Progenitor cell of endocrine pancreas (in vitro differentiated cells): ENCODE results near the gene GRID2IP. TPM values are rescaled to one million over a fixed set of nuclear protein-coding genes. Genes with fewer than 3 reads are reported as not detected.

Experiments
- DNase-seq: peaks from one replicate; pipeline ENCODE4 v3.0.0; 2021; ENCODE audit warnings: low spot score; ENCODE audit not compliant: unreplicated experiment
- H3K27ac Mint-ChIP-seq: 2 replicates; pipeline ENCODE4 v1.8.0; 2021; ENCODE audit warnings: mild to moderate bottlenecking, moderate library complexity, mixed read lengths
- H3K27me3 Mint-ChIP-seq: 2 replicates; pipeline ENCODE4 v1.8.0; 2021; ENCODE audit warnings: mixed read lengths
- H3K36me3 Mint-ChIP-seq: 2 replicates; pipeline ENCODE4 v1.8.0; 2022; ENCODE audit warnings: mixed read lengths; ENCODE audit not compliant: insufficient read depth
- H3K4me1 Mint-ChIP-seq: 2 replicates; pipeline ENCODE4 v1.8.0; 2021; ENCODE audit warnings: low read depth, mixed read lengths
- H3K4me3 Mint-ChIP-seq: 2 replicates; pipeline ENCODE4 v1.8.0; 2021; ENCODE audit warnings: low read depth, mild to moderate bottlenecking, moderate library complexity, mixed read lengths
- H3K9me3 Mint-ChIP-seq: 2 replicates; pipeline ENCODE4 v1.8.0; 2021; ENCODE audit warnings: low read depth, mixed read lengths
- CTCF ChIP-seq: fragments of 200-600 bp; sonication (generic); IDR thresholded peaks from one replicate; pipeline ENCODE4 v1.5.0; 2021; ENCODE audit warnings: antibody characterized with exemption, mild to moderate bottlenecking; ENCODE audit not compliant: unreplicated experiment
- total RNA-seq: library from RNA; stranded (reverse); gene quantifications from 2 replicates; pipeline ENCODE4 v1.2.1, GENCODE V29; 2021

GRID2IP gene
- total RNA-seq, 1 donor from 2014 or later = 2.5 TPM

- no peak for DNase-seq
- no peaks in the 10 kb centered on the region for H3K36me3 Mint-ChIP-seq
- peaks cover 6% of the 10 kb centered on the region for H3K4me1 Mint-ChIP-seq
- H3K27ac Mint-ChIP-seq = no peak overlapping the region
- no peaks in the 10 kb centered on the region for H3K27me3 Mint-ChIP-seq
- no peak overlapping the region for H3K4me3 Mint-ChIP-seq
- TF ChIP-seq CTCF = no peak
- no peaks in the 10 kb centered on the region for H3K9me3 Mint-ChIP-seq
Measured at GRCh38 chr7:6479067-6479466, 72.2 kb downstream of the GRID2IP start.

GRCh38 chr7:6478186-6478585 is 73.1 kb downstream of the GRID2IP start:
- no peak for TF ChIP-seq CTCF
- Mint-ChIP-seq H3K36me3 (no peaks in the 10 kb centered on the region), H3K4me1 (peaks cover 6% of the 10 kb centered on the region), H3K27ac (no peak overlapping the region), H3K4me3 (no peak overlapping the region), H3K9me3 (no peaks in the 10 kb centered on the region), H3K27me3 (no peaks in the 10 kb centered on the region)
- no peak for DNase-seq

GRCh38 chr7:6477318-6477660 is 74.0 kb downstream of the GRID2IP start:
- Mint-ChIP-seq H3K27me3 (no peaks in the 10 kb centered on the region), H3K4me3 (no peak overlapping the region), H3K9me3 (no peaks in the 10 kb centered on the region), H3K27ac (no peak overlapping the region), H3K36me3 (peaks cover 1% of the 10 kb centered on the region), H3K4me1 (peaks cover 2% of the 10 kb centered on the region)
- no peak for TF ChIP-seq CTCF
- DNase-seq = no peak

- H3K27me3 Mint-ChIP-seq = no peaks in the 10 kb centered on the region
Measured at GRCh38 chr7:6476596-6477317, 74.5 kb downstream of the GRID2IP start.

More at GRCh38 chr7:6476596-6477317, 74.5 kb downstream of the GRID2IP start:
- Mint-ChIP-seq H3K9me3 (no peaks in the 10 kb centered on the region), H3K4me1 (peaks cover 1% of the 10 kb centered on the region), H3K36me3 (peaks cover 5% of the 10 kb centered on the region), H3K4me3 (no peak overlapping the region), H3K27ac (no peak overlapping the region)
- TF ChIP-seq CTCF = no peak
- no peak for DNase-seq
